GM12878 (cell line): ENCODE data around the gene SEMA3A. TPM values are rescaled to one million over a fixed set of nuclear protein-coding genes. Genes with fewer than 3 reads are reported as not detected.

Source experiments
- ATAC-seq: fragments of 200-7000 bp; cut with Tn5 transposase; 3 replicates; pipeline ENCODE4 v1.9.1; 2020; ENCODE audit warnings: mild to moderate bottlenecking, moderate library complexity
- BruUV-seq: library from RNA; stranded (reverse); fragments of 400-500 nt; replicated peaks from 2 replicates; lab custom pipeline; 2021; lab: Mats Ljungman, UMichigan
- CTCF ChIA-PET: fragments of 300-600 bp; sonication (Branson Sonifier 250); formaldehyde crosslinking; extraction: SDS; loops from one replicate; lab custom pipeline; 2021; ENCODE audit warnings: inconsistent platforms; lab: Yijun Ruan, JAX
- POLR2A ChIA-PET: fragments of 350-600 bp; formaldehyde crosslinking; extraction: SDS; loops from one replicate; lab custom pipeline; 2021; ENCODE audit warnings: inconsistent platforms; lab: Charles Lee
- RAD21 ChIA-PET: fragments of 300-600 bp; sonication (Branson Sonifier 250); formaldehyde crosslinking; loops from one replicate; lab custom pipeline; 2023; ENCODE audit warnings: antibody characterized with exemption; ENCODE audit not compliant: unreplicated experiment; lab: Charles Lee
- SMC1A ChIA-PET: fragments of 300-600 bp; sonication (Branson Sonifier 250); formaldehyde crosslinking; loops from one replicate; lab custom pipeline; 2023; ENCODE audit not compliant: unreplicated experiment, uncharacterized antibody; lab: Charles Lee
- DNase-seq: peaks from one replicate; pipeline ENCODE4 v3.0.0-alpha.2; 2011; ENCODE audit warnings: low read depth, low spot score
- FAIRE-seq: peaks from 3 replicates; lab custom pipeline; 2011; peaks lifted over from hg19 to GRCh38; lab: Jason Lieb, UNC
- H2AFZ ChIP-seq: 2 replicates; pipeline ENCODE4 v1.6.0; 2011; ENCODE audit warnings: low read depth, low read length, control low read depth; ENCODE audit not compliant: control insufficient read depth
- H3K27ac ChIP-seq: 2 replicates; pipeline ENCODE4 v1.5.1; 2011; ENCODE audit warnings: control low read depth; ENCODE audit not compliant: control insufficient read depth, insufficient read depth
- H3K27me3 ChIP-seq, 2 experiments: replicated peaks in 1 of 2; 2 replicates each; pipeline versions ENCODE4 v1.6.0 to v1.6.1; 2011; ENCODE audit warnings: low read length in 1 of 2; ENCODE audit not compliant: control insufficient read depth in 2 of 2, insufficient read depth in 2 of 2
- H3K36me3 ChIP-seq, 2 experiments: 2 replicates each; pipeline ENCODE4 v1.5.1; 2011; ENCODE audit warnings: low read length in 1 of 2; ENCODE audit not compliant: control insufficient read depth in 2 of 2, insufficient read depth in 2 of 2
- H3K4me1 ChIP-seq: 2 replicates; pipeline ENCODE4 v1.6.1; 2011; ENCODE audit warnings: mild to moderate bottlenecking, low read length, moderate library complexity, mixed read lengths; ENCODE audit not compliant: control insufficient read depth, insufficient read depth
- H3K4me2 ChIP-seq: 2 replicates; pipeline ENCODE4 v1.6.0; 2011; ENCODE audit warnings: control low read depth; ENCODE audit not compliant: control insufficient read depth, insufficient read depth
- H3K4me3 ChIP-seq: fragments of 200-600 bp; sonication (generic); 2 replicates; pipeline ENCODE4 v1.5.1; 2016
- H3K79me2 ChIP-seq: 2 replicates; pipeline ENCODE4 v1.6.0; 2011; ENCODE audit warnings: low read length; ENCODE audit not compliant: control insufficient read depth, insufficient read depth
- H3K9ac ChIP-seq: 2 replicates; pipeline ENCODE4 v1.8.0; 2011; ENCODE audit warnings: low read length, control low read depth, mixed read lengths; ENCODE audit not compliant: control insufficient read depth, insufficient read depth
- H3K9me3 ChIP-seq: replicated peaks from 3 replicates; pipeline ENCODE4 v1.5.1; 2011; ENCODE audit warnings: mild to moderate bottlenecking, low read length; ENCODE audit not compliant: control insufficient read depth, insufficient read depth
- H4K20me1 ChIP-seq: 2 replicates; pipeline ENCODE4 v1.6.0; 2011; ENCODE audit not compliant: control insufficient read depth, insufficient read depth
- ATF2 ChIP-seq: IDR thresholded peaks from 2 replicates; pipeline ENCODE4 v1.6.1; 2012; ENCODE audit warnings: low read length, inconsistent platforms
- BACH1 ChIP-seq: fragments of 450-650 bp; IDR thresholded peaks from 2 replicates; pipeline ENCODE4 v1.6.1; 2017; ENCODE audit warnings: mild to moderate bottlenecking, borderline replicate concordance
- CBX3 ChIP-seq: fragments of 200-600 bp; sonication (generic); IDR thresholded peaks from 2 replicates; pipeline ENCODE4 v1.6.1; 2016; ENCODE audit warnings: low read depth, borderline replicate concordance
- FOS ChIP-seq: IDR thresholded peaks from 3 replicates; pipeline ENCODE4 v1.6.1; 2011; ENCODE audit warnings: borderline replicate concordance; ENCODE audit not compliant: insufficient read length; ENCODE audit errors: extremely low read depth
- HDAC2 ChIP-seq: fragments of 200-600 bp; sonication (generic); IDR thresholded peaks from 2 replicates; pipeline ENCODE4 v1.6.1; 2017
- HDAC6 ChIP-seq: fragments of 200-600 bp; sonication (generic); IDR thresholded peaks from one replicate; pipeline ENCODE4 v1.8.0; 2017; ENCODE audit warnings: antibody characterized with exemption; ENCODE audit not compliant: unreplicated experiment
- IRF4 ChIP-seq: IDR thresholded peaks from 2 replicates; pipeline ENCODE4 v1.6.1; 2011; ENCODE audit warnings: low read depth, low read length
- MTA2 ChIP-seq: fragments of 450-650 bp; IDR thresholded peaks from 2 replicates; pipeline ENCODE4 v1.6.1; 2016; ENCODE audit warnings: low read depth, mild to moderate bottlenecking, moderate library complexity
- MYC ChIP-seq: IDR thresholded peaks from 2 replicates; pipeline ENCODE4 v1.6.1; 2011; ENCODE audit warnings: mild to moderate bottlenecking, low read length, moderate library complexity, inconsistent platforms; ENCODE audit not compliant: insufficient read depth, insufficient replicate concordance, insufficient read length, severe bottlenecking
- NR2C2 ChIP-seq: IDR thresholded peaks from 2 replicates; pipeline ENCODE4 v1.6.1; 2011; ENCODE audit warnings: borderline replicate concordance, low read depth; ENCODE audit not compliant: control insufficient read depth, insufficient read length
- NR2F1 ChIP-seq: fragments of 450-650 bp; conservative IDR thresholded peaks from 2 replicates; pipeline ENCODE4 v1.6.1; 2017; ENCODE audit warnings: mild to moderate bottlenecking
- SIX5 ChIP-seq: IDR thresholded peaks from 2 replicates; pipeline ENCODE4 v1.6.1; 2011; ENCODE audit warnings: mild to moderate bottlenecking, low read depth, low read length, moderate library complexity; ENCODE audit not compliant: severe bottlenecking
- SP1 ChIP-seq: IDR thresholded peaks from one replicate; pipeline ENCODE4 v1.6.1; 2011; ENCODE audit warnings: low read depth, low read length
- SPI1 ChIP-seq: IDR thresholded peaks from 2 replicates; pipeline ENCODE4 v1.6.1; 2011; ENCODE audit warnings: low read depth, mild to moderate bottlenecking, low read length, moderate library complexity, borderline replicate concordance; ENCODE audit not compliant: insufficient read depth
- STAT1 ChIP-seq: fragments of 450-650 bp; conservative IDR thresholded peaks from 2 replicates; pipeline ENCODE4 v1.6.1; 2014; ENCODE audit warnings: antibody characterized with exemption, mild to moderate bottlenecking
- SUZ12 ChIP-seq: fragments of 200-600 bp; sonication (generic); IDR thresholded peaks from one replicate; pipeline ENCODE4 v1.6.1; 2018; ENCODE audit warnings: antibody characterized with exemption, mild to moderate bottlenecking; ENCODE audit not compliant: unreplicated experiment
- ZNF217 ChIP-seq: fragments of 450-650 bp; IDR thresholded peaks from 2 replicates; pipeline ENCODE4 v1.6.1; 2017; ENCODE audit warnings: antibody characterized with exemption, mild to moderate bottlenecking
- ZNF384 ChIP-seq: IDR thresholded peaks from 2 replicates; pipeline ENCODE4 v1.6.1; 2012; ENCODE audit warnings: low read depth, mild to moderate bottlenecking, low read length, improper control_type of control experiment, borderline replicate concordance
- ZSCAN29 ChIP-seq: fragments of 450-650 bp; IDR thresholded peaks from 2 replicates; pipeline ENCODE4 v1.6.1; 2017; ENCODE audit warnings: mild to moderate bottlenecking, moderate library complexity
- whole genome bisulfite sequencing: methylation state at CpG from one replicate; pipeline ENCODE4 v1.1.6; 2016; ENCODE audit warnings: low lambda C conversion rate; ENCODE audit not compliant: insufficient replicate concordance, insufficient coverage; ENCODE audit errors: missing lambda C conversion rate; 5-methylcytosine and 5-hydroxymethylcytosine counted together
- in situ Hi-C: fragments of 300-500 bp; cut with MboI; formaldehyde crosslinking; loops from 9 replicates; pipeline ENCODE4 v1.14.3; 2018; ENCODE audit warnings: mixed read lengths
- intact Hi-C: fragments of 100-400 bp; cut with micrococcal nuclease; formaldehyde crosslinking; loops from one replicate; pipeline ENCODE4 v1.14.2; 2022; ENCODE audit not compliant: unreplicated experiment
- polyA plus RNA-seq, 11 experiments: library from polyadenylated mRNA; depleted of rRNA in 4 of 11; unstranded in 6 of 11; stranded (reverse) in 5 of 11; fragments of >200 nt; fragmentation: Nextera tagmentation in 4 of 11; fragmentation: Illumina TruSeq in 1 of 11; extraction: Ambion mirVana in 4 of 11; extraction: Trizol in 1 of 11; gene quantifications; 1 replicate in 1 of 11; 2 replicates in 10 of 11; pipeline versions ENCODE4 v1.2.1 to v1.2.3, GENCODE V29; 2011 to 2016; ENCODE audit warnings: inconsistent platforms in 2 of 11, missing spikeins in 2 of 11, low read depth in 1 of 11
- total RNA-seq, 4 experiments: library from RNA; depleted of rRNA in 3 of 4; stranded (reverse); fragments of >200 nt in 3 of 4; fragmentation: Illumina TruSeq in 1 of 4; extraction: Trizol in 1 of 4; gene quantifications; 2 replicates each; pipeline versions ENCODE4 v1.2.1 to v1.2.3, GENCODE V29; 2013 to 2021

SEMA3A gene
- total and polyA plus RNA-seq, 10 of the 15 experiments (the other 5 are each of a cell fraction or from before 2014, with no cell fraction given): 0.01 to 3.3 (median 0.24) TPM

GRCh38 chr7:83946801-83947200, 247.8 kb downstream of the SEMA3A start:
- no peaks in the 10 kb centered on the region for H3K36me3 ChIP-seq
- H3K79me2 ChIP-seq: no peaks in the 10 kb centered on the region
- H3K4me2 ChIP-seq: no peak overlapping the region
- ChIA-PET RAD21 (interaction anchor here (1.3 kb wide), 1 partner anchor 1076 kb away, joined by 3 read pairs; no protein-coding TSS in a partner anchor), CTCF (interaction anchor here (1.0 to 6.7 kb wide), 6 partner anchors 10 to 1084 kb away, joined by 3 to 153 read pairs (median 5); no protein-coding TSS in a partner anchor), SMC1A (interaction anchor here (0.7 to 4.3 kb wide), 5 partner anchors 10 to 535 kb away, joined by 3 to 39 read pairs (median 4); no protein-coding TSS in a partner anchor), POLR2A (no interaction called here)
- 11% methylated on average over 3 of the region's 3 CpGs for WGBS
- no TSS peak for BruUV-seq
- no peak for TF ChIP-seq SUZ12
- TF ChIP-seq NR2F1: no peak
- no peak for TF ChIP-seq STAT1
- TF ChIP-seq IRF4: no peak
- TF ChIP-seq NR2C2: no peak
- TF ChIP-seq SP1: no peak
- no peak for TF ChIP-seq MTA2
- no peak for TF ChIP-seq HDAC6
- no peak for TF ChIP-seq HDAC2
- no peak for TF ChIP-seq CBX3
- TF ChIP-seq SPI1: no peak
- TF ChIP-seq FOS: no peak
- TF ChIP-seq MYC: no peak
- TF ChIP-seq ZSCAN29: no peak
- TF ChIP-seq SIX5: no peak
- no peak for TF ChIP-seq ZNF384
- no peak for TF ChIP-seq ZNF217
- TF ChIP-seq ATF2: no peak
- TF ChIP-seq BACH1: no peak
- FAIRE-seq (no peak), DNase-seq (no peak), ATAC-seq (no peak)
- H2AFZ ChIP-seq: no peak overlapping the region
- no peaks in the 10 kb centered on the region for H3K9me3 ChIP-seq
- intact Hi-C loops: no loop called here
- H4K20me1 ChIP-seq: no peaks in the 10 kb centered on the region
- in situ Hi-C loops: no loop called here
- no peak overlapping the region for H3K27ac ChIP-seq
- no peaks in the 10 kb centered on the region for H3K4me1 ChIP-seq
- no peak overlapping the region for H3K4me3 ChIP-seq
- no peak overlapping the region for H3K9ac ChIP-seq
- no peaks in the 10 kb centered on the region for H3K27me3 ChIP-seq
